HG03565 (cell line): ENCODE data around the gene SENP6.
"Not testable (repeated sequence)": the region's sequence is repeated elsewhere in the genome, so short reads cannot be mapped to it uniquely, and the experiment has no call there.

Experiments
- ATAC-seq: cut with Tn5 transposase; IDR thresholded peaks from one replicate; pipeline ENCODE4 v1.9.1; 2021; ENCODE audit warnings: mild to moderate bottlenecking, moderate library complexity; ENCODE audit not compliant: unreplicated experiment

Gene SENP6, protein sequence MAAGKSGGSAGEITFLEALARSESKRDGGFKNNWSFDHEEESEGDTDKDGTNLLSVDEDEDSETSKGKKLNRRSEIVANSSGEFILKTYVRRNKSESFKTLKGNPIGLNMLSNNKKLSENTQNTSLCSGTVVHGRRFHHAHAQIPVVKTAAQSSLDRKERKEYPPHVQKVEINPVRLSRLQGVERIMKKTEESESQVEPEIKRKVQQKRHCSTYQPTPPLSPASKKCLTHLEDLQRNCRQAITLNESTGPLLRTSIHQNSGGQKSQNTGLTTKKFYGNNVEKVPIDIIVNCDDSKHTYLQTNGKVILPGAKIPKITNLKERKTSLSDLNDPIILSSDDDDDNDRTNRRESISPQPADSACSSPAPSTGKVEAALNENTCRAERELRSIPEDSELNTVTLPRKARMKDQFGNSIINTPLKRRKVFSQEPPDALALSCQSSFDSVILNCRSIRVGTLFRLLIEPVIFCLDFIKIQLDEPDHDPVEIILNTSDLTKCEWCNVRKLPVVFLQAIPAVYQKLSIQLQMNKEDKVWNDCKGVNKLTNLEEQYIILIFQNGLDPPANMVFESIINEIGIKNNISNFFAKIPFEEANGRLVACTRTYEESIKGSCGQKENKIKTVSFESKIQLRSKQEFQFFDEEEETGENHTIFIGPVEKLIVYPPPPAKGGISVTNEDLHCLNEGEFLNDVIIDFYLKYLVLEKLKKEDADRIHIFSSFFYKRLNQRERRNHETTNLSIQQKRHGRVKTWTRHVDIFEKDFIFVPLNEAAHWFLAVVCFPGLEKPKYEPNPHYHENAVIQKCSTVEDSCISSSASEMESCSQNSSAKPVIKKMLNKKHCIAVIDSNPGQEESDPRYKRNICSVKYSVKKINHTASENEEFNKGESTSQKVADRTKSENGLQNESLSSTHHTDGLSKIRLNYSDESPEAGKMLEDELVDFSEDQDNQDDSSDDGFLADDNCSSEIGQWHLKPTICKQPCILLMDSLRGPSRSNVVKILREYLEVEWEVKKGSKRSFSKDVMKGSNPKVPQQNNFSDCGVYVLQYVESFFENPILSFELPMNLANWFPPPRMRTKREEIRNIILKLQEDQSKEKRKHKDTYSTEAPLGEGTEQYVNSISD

DNA sequence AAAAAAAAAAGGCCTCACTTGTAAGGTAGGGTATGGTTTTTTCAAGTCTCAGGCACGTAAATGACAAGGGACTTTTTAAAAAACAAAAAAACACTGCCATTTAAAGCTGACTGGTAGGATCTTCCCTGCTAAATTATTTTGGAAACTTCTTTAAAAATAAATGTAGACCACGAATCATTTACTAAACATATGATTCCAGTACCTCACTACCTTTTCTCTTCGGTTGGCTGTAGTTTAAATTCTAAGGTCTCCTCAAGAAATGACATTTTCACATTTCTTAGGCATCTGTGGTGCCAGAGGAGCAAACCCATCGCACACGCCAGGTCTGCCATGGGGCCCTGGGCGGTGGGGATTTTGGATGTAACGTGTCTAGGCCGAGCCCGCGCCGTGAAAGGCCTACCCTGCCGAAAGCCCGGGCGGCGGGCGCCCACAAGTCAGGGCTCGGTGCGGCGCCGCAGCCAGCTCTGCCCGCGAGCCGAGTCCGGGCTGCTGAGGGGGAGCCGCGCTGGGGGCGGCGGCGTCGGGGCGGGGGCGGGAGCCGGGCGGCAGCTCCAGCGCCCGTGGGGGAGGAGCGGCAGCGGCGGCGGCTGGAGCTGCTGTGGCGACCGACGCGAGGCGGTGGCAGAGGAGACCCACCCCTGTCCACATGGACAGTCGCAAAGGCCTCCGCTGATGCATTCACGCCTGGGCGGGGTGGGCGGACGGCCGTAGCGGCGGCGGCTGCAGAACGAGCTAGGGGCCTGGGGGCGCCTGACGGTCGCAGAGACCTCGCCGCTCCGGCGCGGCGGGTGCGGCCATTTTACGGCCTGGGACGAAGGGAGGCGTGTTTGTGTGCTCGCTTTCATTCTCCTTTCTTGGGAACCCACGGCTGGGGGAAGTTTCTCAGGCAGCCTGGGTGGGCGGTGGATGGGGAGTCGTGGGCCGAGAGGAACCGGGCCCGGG, at the start of gene SENP6:
SENP6 (plus strand) TSS at position 577 of the 942 bp plus-strand sequence. CDS start 645 bp downstream, outside the sequence.
- ATAC-seq: peak; percentile 65

DNA sequence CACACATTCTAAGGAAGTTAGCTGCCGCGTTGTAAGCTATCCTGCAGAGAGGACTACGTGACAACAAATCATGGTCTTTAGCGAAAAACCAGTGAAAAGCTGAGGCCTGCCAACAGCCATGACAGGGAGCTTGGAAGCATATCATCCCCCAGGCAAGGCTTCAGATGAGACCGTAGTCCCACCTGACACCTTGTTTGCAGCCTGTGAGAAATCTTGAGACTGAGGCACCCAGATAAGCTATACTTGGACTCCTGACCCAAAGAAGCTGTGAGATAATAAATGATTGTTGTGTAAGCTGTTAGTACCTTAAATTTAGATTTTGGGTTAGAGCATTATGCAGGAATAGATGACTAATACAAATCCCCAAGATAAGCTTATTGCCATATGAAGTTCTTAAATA, 45.4 kb upstream of the SENP6 start:
- ATAC-seq: no peak

DNA sequence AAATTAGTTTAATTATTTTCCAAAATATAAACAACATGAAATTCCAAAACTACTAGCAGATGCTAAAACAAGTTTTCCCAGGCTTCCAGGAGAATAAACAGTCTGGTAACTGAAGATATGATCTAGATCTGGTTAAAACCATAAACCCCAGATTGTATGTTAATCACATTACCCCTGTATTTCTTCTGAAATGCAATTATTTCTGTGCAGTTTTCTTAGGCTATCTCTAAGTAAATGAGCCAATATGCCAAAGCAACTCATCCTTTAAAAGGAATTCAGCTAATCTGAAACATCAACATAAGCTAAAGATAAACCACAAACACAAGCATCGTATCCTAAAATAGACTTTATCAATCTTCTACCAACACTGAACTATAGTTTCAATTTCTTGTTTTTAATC, 44.6 kb upstream of the SENP6 start:
- ATAC-seq: no peak

DNA sequence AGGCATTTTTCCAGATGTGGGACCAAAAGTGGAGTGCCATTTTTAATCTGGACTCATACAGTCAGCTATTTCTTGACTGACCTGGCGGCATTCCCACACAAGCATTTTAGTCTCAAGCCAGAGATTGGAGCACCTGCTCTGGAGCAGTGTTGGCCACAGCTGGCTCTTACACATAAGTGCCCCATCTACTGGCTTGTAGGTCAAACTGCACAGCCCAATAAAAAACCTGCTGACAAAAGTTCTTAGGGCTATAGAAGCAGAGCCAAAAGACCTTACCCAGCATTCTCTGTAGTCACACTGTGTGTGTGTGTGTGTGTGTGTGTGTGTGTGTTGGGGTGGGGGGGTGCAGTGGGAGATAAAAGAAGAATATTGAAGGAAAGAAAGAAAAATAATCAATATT, 38.6 kb upstream of the SENP6 start:
- ATAC-seq: peak; percentile 93

DNA sequence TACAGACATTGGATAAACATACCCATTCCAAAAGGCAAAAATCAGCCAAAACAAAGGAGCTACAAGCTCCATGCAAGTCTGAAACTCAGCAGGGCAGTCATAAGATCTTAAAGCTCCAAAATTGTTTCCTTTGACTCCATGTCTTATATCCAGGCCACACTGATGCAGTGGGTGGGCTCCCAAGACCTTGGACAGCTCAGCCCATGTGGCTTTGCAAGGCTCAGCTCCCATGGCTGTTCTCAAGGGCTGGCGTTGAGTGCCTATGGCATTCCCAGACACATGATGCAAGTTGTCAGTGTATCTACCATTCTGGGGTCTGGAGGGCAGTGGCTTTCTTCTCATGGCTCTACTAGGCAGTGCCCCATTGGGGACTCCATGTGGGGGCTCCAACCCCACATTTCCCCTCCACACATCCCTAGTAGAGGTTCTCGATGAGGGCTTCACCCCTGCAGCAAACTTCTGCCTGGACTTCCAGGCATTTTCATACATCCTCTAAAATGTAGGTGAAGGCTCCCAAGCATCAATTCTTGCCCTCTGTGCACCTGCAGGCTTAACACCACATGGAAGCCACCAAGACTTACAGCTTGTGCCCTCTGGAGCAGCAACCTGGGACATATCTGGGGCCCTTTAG, 35.4 kb upstream of the SENP6 start:
- no peak for ATAC-seq

DNA sequence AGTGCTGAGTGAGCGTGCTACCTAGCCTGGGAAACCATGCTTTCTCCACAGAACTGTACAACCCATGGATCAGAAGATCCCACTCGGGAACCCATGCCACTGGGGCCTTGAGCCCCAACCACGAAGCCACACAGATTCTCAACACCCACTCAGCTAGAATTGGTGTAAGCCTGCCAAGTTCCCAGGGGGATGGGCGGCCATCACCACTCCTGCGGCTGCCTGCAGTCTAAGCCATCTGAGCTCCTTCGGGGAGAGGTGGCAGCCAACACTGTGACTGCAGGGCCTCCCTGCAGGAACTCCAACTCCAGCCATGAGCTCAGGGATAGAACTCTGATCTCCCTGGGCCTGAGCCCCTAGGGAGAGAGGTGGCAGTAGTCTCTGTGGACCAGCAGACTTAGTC, 33.6 kb upstream of the SENP6 start:
- ATAC-seq: no peak

DNA sequence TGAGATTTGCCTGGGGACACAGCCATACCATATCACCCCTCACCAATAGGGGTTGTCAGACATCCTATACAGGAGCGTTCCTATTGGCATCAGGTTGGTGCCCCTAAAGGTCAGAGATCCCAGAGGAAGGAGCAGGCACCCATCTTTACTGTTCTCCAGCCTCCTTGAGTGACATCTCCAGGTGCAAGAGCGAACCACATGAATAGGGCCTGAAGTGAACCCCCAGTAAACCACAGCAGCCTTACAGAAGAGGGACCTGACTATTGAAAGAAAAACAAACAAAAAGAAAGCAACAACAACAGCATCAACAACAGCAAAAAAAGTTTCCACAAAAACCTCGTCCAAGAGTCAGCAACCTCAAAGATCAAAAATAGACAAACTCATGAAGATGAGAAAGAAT, 32.7 kb upstream of the SENP6 start:
- ATAC-seq: no peak

DNA sequence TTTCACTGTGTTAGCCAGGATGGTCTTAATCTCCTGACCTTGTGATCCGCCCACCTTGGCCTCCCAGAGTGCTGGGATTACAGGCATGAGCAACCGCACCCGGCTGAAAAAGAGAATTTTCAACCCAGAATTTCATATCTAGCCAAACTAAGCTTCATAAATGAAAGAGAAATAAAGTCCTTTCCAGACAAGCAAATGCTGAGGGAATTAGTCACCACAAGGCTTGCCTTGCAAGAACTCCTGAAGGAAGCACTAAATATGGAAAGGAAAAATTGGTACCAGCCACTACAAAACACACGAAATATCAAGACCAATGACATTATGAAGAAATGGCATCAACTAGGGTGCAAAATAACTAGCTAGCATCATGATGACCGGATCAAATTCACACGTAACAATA, 31.0 kb upstream of the SENP6 start:
- ATAC-seq: not testable (repeated sequence)

DNA sequence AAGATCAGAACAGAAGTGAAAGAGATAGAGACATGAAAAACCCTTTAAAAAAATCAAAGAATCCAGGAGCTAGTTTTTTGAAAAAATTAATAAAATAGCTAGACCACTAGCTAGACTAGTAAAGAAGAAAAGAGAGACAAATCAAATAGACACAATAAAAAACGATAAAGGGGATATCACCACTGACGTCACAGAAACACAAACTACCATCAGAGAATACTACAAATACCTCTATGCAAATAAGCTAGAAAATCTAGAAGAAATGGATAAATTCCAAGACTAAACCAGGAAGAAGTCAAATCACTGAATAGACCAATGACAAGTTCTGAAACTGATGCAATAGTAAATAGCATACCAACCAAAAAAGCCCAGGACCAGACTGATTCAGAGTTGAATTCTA, 29.6 kb upstream of the SENP6 start:
- no peak for ATAC-seq

DNA sequence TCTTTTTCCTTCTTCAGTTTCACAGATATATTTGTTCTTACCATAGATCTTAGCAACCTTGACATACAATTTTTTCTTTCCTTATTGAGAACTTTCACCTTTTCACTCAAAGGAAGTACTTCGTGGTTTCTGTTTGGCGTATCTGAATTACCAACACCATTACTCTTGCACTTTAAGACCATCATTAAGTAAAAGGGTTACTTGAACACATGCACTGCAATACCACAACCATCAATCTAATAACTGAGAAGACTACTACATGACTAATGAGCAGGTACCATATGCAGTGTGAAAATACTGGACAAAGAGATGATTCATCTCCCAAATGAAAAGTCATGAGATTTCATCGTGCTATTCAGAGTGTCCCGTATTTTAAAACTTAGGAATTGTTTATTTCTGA, 21.7 kb upstream of the SENP6 start:
- ATAC-seq: peak; percentile 98

DNA sequence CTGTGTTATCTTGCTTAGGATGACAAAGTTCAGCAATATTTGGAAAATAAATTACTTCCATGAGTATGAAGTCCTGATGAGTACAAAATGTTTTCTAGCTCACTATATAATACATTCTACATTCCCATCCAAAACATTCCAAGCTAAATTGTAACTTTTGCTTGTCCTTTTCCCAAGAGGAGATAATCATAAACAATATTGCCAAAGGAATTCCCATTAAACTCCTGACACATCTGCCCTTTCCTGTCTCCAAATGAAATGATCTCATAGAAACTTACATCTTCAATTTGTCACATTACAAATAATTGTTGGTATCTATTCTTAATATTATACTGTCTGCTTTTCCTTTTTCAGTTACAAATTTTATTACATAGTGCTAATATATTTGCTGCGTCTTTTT, 20.4 kb upstream of the SENP6 start:
- ATAC-seq: no peak

DNA sequence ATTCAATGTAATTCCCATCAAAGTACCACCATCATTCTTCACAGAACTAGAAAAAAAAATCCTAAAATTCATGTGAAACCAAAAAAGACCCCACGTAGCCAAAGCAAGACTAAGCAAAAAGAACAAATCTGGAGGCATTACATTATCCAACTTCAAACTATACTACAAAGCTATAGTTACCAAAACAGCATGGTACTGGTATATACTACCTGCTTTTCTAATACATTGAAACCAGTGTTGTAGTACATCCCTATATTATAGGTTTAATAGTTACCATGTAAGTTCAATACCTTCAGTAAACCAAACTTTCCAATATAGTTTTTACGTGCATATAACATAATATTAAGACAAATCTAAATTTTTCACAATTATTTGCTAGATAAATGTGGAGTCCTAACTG, 17.1 kb upstream of the SENP6 start:
- ATAC-seq: not testable (repeated sequence)

DNA sequence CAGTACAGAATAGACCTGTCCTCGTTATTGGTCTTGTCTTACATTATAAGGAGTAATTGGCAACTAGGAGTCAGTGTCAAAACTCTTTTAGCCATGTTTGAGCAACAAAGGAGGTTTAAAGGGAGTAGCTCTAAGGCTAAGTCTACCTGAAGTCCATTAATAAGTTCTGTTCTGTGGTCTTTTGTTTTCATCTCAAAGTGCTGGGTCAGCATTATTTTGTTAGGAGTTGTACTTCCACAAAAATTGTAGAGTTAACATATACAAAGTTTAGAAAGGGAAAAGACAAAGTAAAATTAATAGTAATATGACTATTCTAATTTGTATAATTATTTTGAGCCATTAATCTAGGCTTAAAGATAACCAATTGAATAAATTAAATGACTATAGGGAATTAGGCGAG, 12.7 kb upstream of the SENP6 start:
- ATAC-seq: no peak

DNA sequence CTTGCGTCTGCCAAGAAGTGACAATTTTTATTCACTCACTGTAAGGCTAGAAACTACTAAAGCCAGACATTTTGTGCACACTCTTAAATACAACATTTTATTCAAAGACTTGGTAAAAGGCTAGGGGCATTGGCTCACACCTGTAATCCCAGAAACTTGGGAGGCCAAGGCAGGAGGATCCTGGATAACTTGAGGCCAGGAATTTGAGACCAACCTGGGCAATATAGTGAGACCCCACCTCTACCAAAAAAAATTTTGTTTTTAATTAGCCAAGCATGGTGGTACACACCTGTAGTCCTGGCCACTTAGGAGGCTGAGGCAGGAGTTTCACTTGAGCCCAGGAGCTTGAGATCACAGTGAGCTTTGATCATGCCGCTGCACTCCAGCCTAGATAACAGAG, 11.3 kb upstream of the SENP6 start:
- no peak for ATAC-seq

DNA sequence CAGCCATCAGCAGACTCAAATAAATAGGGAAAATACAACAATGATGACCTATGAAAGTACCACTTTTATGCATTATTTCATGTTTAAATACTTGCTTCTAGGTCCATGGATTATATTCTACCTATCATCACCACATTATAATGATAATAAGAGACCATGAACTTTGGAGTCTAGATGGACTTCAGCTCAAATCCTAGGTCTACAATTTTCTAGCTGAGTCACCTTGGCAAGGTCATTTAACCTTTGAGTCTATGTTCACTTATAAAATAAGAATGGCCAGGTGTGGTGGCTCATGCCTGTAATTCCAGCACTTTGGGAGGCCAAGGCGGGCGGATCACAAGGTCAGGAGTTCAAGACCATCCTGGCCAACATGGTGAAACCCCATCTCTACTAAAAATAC, 5.3 kb upstream of the SENP6 start:
- not testable (repeated sequence) for ATAC-seq

DNA sequence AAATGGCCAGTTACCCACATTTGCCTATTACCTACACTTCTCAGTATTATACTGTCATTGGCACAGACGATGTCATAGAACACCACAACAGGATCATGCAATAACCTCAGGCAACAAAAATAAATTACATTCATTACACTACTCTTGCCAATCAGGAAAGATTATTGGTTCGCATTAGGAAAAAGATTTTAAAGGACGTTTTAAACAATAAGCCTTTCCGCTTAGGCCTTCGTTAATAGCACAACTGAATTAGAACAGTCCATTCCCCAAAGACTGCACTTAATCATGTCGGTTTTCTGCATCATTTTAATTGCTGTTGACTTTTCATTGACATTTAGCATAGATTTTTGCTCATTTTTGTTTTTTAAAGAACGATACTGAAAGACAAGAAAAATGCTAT, 912 bp upstream of the SENP6 start:
- no peak for ATAC-seq

DNA sequence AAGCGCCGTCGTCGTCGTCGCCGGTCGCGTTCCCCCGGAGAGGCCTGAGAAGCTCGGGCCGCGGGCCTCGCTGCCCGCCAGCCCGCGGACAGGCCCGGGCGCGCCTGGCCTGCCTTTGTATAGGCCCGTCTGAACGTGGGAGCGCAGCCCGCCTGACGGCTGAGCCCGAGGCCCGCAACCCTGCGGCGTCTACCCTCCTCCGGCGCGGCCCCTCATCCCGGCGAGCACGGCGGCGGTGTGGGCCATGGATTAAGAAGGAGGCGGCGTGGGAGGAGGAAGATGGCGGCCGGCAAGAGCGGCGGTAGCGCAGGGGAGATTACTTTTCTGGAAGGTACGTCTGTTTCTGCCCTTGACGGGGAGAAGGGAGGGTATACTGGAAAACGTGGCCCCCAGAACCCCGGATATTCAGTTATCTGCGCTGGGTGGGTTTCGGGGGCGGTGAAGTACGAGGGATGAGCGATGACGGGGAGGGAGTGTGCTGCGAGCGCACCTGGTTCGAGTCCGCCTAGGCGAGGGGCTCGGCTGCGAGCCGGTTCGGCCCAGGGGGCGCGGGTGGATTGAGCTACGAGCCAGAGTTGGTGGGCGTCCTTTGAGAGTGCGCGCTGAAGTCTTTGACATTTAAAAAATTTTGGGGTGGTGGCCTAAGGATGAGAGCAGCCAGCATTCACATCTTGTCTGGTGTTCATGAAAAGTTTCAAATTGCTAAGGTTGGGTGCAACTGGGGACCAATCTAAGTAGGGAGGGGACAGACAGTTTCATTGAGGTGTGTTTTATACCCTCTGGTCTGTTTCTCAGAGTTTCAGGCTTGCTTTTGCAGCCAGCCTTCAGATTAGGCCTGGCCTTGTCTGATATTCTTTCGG, 796 bp downstream of the SENP6 start:
- ATAC-seq: peak; percentile 15

DNA sequence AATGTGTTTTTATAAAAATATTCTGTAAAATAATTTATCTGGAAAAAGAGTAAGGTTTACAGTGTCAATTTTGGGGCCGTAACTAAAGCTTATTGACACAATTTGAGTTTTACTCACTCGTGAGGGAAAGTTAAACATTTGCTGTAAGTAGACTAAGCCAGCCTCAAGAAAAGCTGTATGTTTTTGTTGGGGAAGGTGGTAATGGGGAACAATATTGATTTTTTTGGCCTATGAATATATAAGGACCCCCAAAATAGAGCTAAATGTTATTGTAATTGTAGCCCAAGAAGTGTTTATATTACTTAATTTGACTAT, 1.4 kb downstream of the SENP6 start:
- no peak for ATAC-seq

DNA sequence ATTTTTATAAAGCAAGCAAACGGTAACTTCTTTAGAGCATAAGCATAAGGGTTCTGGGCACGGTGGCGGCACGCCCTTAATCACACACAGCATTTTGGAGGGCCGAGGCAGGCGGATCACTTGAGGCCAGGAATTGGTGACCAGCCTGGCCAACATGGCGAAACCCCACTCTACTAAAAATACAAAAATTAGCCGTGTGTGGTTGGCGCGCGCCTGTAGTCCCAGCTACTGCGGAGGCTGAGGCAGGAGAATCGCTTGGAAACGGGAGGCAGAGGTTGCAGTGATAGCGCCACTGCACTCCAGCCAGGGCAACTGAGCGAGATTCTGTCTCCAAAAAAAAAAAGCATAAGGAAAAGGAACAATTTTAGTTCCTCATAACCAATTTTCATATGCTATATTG, 2.6 kb downstream of the SENP6 start:
- no peak for ATAC-seq
